ENCODE measurements around the gene CHMP3.

DNA sequence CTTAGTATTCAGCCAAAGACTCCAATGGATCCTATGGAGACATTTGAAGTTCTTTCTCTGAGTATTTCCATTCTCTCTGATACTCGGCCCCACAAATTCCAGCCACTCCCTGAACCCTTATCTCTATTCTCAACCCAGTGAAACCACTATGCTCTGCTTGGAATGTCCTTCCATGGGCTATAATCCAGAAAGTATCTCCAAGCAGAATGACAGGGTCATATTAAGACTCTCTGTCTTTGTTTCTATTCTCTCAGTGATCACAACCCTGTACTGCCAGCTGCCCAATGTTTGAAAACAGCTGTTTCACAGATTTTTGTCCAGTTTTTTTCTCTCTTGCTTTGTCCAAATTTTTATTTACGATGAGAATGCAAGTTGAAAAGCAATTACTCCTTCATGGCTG is 21.9 kb downstream of the CHMP3 start:
- TF ChIP-seq, protein P1, sequence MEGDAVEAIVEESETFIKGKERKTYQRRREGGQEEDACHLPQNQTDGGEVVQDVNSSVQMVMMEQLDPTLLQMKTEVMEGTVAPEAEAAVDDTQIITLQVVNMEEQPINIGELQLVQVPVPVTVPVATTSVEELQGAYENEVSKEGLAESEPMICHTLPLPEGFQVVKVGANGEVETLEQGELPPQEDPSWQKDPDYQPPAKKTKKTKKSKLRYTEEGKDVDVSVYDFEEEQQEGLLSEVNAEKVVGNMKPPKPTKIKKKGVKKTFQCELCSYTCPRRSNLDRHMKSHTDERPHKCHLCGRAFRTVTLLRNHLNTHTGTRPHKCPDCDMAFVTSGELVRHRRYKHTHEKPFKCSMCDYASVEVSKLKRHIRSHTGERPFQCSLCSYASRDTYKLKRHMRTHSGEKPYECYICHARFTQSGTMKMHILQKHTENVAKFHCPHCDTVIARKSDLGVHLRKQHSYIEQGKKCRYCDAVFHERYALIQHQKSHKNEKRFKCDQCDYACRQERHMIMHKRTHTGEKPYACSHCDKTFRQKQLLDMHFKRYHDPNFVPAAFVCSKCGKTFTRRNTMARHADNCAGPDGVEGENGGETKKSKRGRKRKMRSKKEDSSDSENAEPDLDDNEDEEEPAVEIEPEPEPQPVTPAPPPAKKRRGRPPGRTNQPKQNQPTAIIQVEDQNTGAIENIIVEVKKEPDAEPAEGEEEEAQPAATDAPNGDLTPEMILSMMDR (IDR thresholded peaks at IDR 0.05 in 2 of 3, conservative IDR thresholded peaks at IDR 0.05 in 1 of 3; ENCODE audit: borderline replicate concordance in 1 of 3, insufficient read depth in 1 of 3, low read depth in 2 of 3, low read length in 2 of 3), result no peak
- TF ChIP-seq, protein P2, sequence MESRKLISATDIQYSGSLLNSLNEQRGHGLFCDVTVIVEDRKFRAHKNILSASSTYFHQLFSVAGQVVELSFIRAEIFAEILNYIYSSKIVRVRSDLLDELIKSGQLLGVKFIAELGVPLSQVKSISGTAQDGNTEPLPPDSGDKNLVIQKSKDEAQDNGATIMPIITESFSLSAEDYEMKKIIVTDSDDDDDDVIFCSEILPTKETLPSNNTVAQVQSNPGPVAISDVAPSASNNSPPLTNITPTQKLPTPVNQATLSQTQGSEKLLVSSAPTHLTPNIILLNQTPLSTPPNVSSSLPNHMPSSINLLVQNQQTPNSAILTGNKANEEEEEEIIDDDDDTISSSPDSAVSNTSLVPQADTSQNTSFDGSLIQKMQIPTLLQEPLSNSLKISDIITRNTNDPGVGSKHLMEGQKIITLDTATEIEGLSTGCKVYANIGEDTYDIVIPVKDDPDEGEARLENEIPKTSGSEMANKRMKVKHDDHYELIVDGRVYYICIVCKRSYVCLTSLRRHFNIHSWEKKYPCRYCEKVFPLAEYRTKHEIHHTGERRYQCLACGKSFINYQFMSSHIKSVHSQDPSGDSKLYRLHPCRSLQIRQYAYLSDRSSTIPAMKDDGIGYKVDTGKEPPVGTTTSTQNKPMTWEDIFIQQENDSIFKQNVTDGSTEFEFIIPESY (IDR thresholded peaks at IDR 0.05; ENCODE audit: extremely low read depth, insufficient replicate concordance, low read length), result no peak
- TF ChIP-seq POLR2AphosphoS5 (IDR thresholded peaks at IDR 0.05; ENCODE audit: low read depth, low read length) (no peak), EZH2 (IDR thresholded peaks at IDR 0.05) (no peak), CEBPB (IDR thresholded peaks at IDR 0.05; ENCODE audit: low read depth) (no peak), POLR2A (IDR thresholded peaks at IDR 0.05; ENCODE audit: borderline replicate concordance, extremely low read depth, insufficient read depth, insufficient read length) (no peak), SP1 (IDR thresholded peaks at IDR 0.05; ENCODE audit: low read depth) (no peak), FOSL1 (IDR thresholded peaks at IDR 0.05; ENCODE audit: low read depth) (no peak)

All from HCT116 (cell line).